Ramos (cell line): Measurements from ENCODE around the gene ATP6V1B1.

Source experiments
- in situ Hi-C: fragments of 300-500 bp; cut with MboI; formaldehyde crosslinking; loops from one replicate; pipeline ENCODE4 v1.14.3; 2022; ENCODE audit warnings: low sequenced_read_pairs; ENCODE audit not compliant: unreplicated experiment

Gene ATP6V1B1

GRCh38 chr2:70922235-70923234 lies 13.2 kb upstream of the ATP6V1B1 start:
- in situ Hi-C loops: no loop called here

GRCh38 chr2:70923378-70924015 lies 12.2 kb upstream of the ATP6V1B1 start:
- in situ Hi-C loops: no loop called here

GRCh38 chr2:70926042-70926441 lies 9.7 kb upstream of the ATP6V1B1 start:
- in situ Hi-C loops: loop anchor here (25.0 kb wide), 1 partner anchor 614 kb away; the partner anchor contains the start of gene FAM136A

GRCh38 chr2:70927138-70927537 lies 8.6 kb upstream of the ATP6V1B1 start:
- in situ Hi-C loops: loop anchor here (25.0 kb wide), 1 partner anchor 615 kb away; the partner anchor contains the start of gene FAM136A

GRCh38 chr2:70927641-70928040 lies 8.1 kb upstream of the ATP6V1B1 start:
- in situ Hi-C loops: loop anchor here (25.0 kb wide), 1 partner anchor 615 kb away; the partner anchor contains the start of gene FAM136A

- in situ Hi-C loops: loop anchor here (25.0 kb wide), 1 partner anchor 616 kb away; the partner anchor contains the start of gene FAM136A
Observed at GRCh38 chr2:70928366-70928765, 7.3 kb upstream of the ATP6V1B1 start.

GRCh38 chr2:70930371-70931329 lies 5.0 kb upstream of the ATP6V1B1 start:
- in situ Hi-C loops: loop anchor here (25.0 kb wide), 1 partner anchor 618 kb away; the partner anchor contains the start of gene FAM136A

- in situ Hi-C loops: loop anchor here (25.0 kb wide), 1 partner anchor 619 kb away; the partner anchor contains the start of gene FAM136A
Observed at GRCh38 chr2:70931376-70932000, 4.2 kb upstream of the ATP6V1B1 start.

- in situ Hi-C loops: loop anchor here (25.0 kb wide), 1 partner anchor 620 kb away; the partner anchor contains the start of gene FAM136A
Observed at GRCh38 chr2:70932631-70933230, 3.0 kb upstream of the ATP6V1B1 start.

GRCh38 chr2:70934981-70935380 lies 719 bp upstream of the ATP6V1B1 start:
- in situ Hi-C loops: loop anchor here (25.0 kb wide), 1 partner anchor 623 kb away; the partner anchor contains the start of gene FAM136A

GRCh38 chr2:70936165-70936978 lies 672 bp downstream of the ATP6V1B1 start:
- in situ Hi-C loops: loop anchor here (25.0 kb wide), 1 partner anchor 624 kb away; the partner anchor contains the start of gene FAM136A

- in situ Hi-C loops: loop anchor here (25.0 kb wide), 1 partner anchor 625 kb away; the partner anchor contains the start of gene FAM136A
Observed at GRCh38 chr2:70936979-70937811, 1.5 kb downstream of the ATP6V1B1 start.

- in situ Hi-C loops: loop anchor here (25.0 kb wide), 1 partner anchor 626 kb away; the partner anchor contains the start of gene FAM136A
Observed at GRCh38 chr2:70937866-70938585, 2.3 kb downstream of the ATP6V1B1 start.

GRCh38 chr2:70938586-70938950 lies 2.9 kb downstream of the ATP6V1B1 start:
- in situ Hi-C loops: loop anchor here (25.0 kb wide), 1 partner anchor 626 kb away; the partner anchor contains the start of gene FAM136A

- in situ Hi-C loops: loop anchor here (25.0 kb wide), 1 partner anchor 627 kb away; the partner anchor contains the start of gene FAM136A
Observed at GRCh38 chr2:70939001-70939838, 3.5 kb downstream of the ATP6V1B1 start.
